Activated CD4-positive, alpha-beta T cell treated with anti-CD3 and anti-CD28 coated beads, Interleukin-2, amount 50 U/mL, for 1 hour (primary cell): ENCODE measurements around the gene NAGS.
"Not testable (repeated sequence)": the region's sequence is repeated elsewhere in the genome, so short reads cannot be mapped to it uniquely, and the experiment has no call there.

Experiments
- DNase-seq: peaks from one replicate; pipeline ENCODE4 v3.0.0-alpha.2; 2020

The NAGS gene

GRCh38 chr17:44046893-44047292 is 42.5 kb downstream of the NAGS start:
- not testable (repeated sequence) for DNase-seq

- no peak for DNase-seq
Measured at GRCh38 chr17:44049294-44050060, 45.1 kb downstream of the NAGS start.

GRCh38 chr17:44053125-44053872 is 48.9 kb downstream of the NAGS start:
- no peak for DNase-seq
